ENCODE results near the gene GLIS1. TPM values are rescaled to one million over a fixed set of nuclear protein-coding genes. Genes with fewer than 3 reads are reported as not detected.

GLIS1 gene
- total RNA-seq, 2 experiments from 2014 or later: not detected

DNA sequence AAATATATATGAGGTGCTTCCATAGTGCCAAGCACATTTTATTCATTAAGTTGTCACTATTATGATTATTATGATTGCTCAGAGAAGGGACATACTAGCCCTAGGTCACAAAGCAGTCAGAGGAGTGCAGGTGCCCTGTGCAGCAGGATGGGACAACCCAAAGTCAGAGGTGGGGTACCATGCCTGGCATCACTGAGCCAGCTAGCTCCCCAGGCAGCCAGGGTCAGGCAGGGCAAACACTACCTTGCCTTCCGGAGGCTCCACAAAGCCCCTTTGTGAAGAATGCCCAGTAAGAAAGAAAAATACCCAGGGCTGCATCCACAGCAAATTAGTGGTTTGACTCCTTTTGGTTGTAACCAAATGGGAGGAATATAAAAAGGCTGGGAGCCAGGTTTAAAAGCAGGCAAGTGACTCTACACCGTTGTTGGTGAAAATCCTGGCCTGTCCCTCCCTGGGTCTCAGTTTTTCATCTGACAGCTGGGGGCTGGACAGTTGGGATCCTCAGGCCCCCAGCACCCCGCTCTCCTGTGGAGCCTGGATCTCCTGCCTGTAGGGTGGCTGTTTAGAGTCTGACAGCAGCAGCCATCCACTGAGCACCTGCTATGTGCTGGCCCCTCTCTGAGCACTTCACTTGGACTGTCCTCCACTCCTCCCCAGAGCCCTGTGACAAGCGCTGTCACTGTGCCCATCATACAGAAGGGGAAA, 98.8 kb downstream of the GLIS1 start:
- CTCF ChIA-PET: no interaction called here
- DNase-seq (no peak), ATAC-seq (no peak)
- no peak overlapping the region for H3K4me3 Mint-ChIP-seq
- intact Hi-C loops (cut with micrococcal nuclease): no loop called here
- no peaks in the 10 kb centered on the region for H3K36me3 Mint-ChIP-seq (ENCODE audit: low read depth)
- no peaks in the 10 kb centered on the region for H3K27me3 Mint-ChIP-seq
- TF ChIP-seq, protein P1, sequence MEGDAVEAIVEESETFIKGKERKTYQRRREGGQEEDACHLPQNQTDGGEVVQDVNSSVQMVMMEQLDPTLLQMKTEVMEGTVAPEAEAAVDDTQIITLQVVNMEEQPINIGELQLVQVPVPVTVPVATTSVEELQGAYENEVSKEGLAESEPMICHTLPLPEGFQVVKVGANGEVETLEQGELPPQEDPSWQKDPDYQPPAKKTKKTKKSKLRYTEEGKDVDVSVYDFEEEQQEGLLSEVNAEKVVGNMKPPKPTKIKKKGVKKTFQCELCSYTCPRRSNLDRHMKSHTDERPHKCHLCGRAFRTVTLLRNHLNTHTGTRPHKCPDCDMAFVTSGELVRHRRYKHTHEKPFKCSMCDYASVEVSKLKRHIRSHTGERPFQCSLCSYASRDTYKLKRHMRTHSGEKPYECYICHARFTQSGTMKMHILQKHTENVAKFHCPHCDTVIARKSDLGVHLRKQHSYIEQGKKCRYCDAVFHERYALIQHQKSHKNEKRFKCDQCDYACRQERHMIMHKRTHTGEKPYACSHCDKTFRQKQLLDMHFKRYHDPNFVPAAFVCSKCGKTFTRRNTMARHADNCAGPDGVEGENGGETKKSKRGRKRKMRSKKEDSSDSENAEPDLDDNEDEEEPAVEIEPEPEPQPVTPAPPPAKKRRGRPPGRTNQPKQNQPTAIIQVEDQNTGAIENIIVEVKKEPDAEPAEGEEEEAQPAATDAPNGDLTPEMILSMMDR (IDR thresholded peaks at IDR 0.05): no peak
- H3K4me1 Mint-ChIP-seq (ENCODE audit: low read depth): no peaks in the 10 kb centered on the region
- POLR2A ChIA-PET: no interaction called here
- no peaks in the 10 kb centered on the region for H3K9me3 Mint-ChIP-seq
- no peak overlapping the region for H3K27ac Mint-ChIP-seq

DNA sequence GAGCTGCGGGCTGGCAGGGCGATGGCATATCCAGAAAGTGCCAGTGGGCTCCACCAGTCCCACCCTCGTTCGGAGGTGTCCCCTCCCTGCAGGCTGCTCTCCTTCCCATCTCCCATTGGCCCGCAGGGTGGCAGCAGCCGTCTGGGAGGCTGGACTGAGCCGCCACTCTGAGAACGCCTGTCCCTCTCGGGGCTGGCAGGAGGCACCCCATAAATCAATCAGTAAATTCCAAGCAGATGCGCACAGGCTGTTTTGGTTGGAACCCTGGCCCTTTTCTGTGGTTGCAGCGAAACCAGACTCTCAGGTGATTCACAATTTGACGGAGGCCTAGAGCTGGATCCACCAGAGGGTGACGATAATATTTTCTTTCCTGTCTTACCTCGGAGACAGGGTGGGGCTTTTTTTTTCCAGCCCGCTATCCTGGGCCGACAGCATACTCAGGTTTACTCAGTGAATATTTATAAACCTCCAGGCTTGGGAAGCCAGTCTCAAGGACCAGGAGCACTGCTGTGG, 99.7 kb downstream of the GLIS1 start:
- TF ChIP-seq, protein P1 (IDR thresholded peaks at IDR 0.05): no peak
- ATAC-seq (no peak), DNase-seq (no peak)
- no peaks in the 10 kb centered on the region for H3K27me3 Mint-ChIP-seq
- ChIA-PET CTCF (no interaction called here), POLR2A (no interaction called here)
- no peak overlapping the region for H3K27ac Mint-ChIP-seq
- no peaks in the 10 kb centered on the region for H3K36me3 Mint-ChIP-seq (ENCODE audit: low read depth)
- intact Hi-C loops (cut with micrococcal nuclease): no loop called here
- no peaks in the 10 kb centered on the region for H3K4me1 Mint-ChIP-seq (ENCODE audit: low read depth)
- no peak overlapping the region for H3K4me3 Mint-ChIP-seq
- no peaks in the 10 kb centered on the region for H3K9me3 Mint-ChIP-seq

DNA sequence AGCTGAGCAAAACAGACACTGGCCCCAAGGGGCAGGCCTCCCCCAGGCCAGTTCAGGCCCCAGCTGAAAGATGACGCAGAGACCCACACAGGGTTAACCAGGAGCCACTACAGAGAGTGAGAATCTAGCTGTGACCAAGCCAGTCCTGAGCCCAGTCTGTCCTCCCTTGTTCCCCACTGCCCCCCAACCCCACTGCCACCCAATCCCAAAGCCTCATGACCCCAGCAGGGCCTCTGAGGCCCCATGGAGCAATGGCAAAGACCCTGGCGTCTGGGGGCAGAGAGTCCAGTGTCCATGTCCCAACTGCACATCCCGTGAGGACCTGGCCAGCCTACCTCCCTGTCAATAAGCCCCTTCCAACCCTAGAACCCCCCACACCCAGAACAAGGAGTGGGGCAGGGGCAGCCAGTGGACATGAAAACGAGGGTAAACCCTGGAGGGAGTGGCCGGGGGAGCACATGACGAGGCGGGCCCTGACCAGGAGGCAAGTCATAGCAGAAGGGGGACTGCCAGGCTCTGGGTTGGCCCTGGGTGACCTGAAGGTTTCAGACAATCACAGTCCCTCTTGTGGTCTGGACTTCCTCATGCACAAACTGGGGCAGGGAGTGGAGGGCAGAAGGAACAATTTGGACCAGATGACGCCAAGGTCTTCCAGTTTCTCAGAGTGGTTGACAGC, 100.5 kb downstream of the GLIS1 start:
- intact Hi-C loops (cut with micrococcal nuclease): no loop called here
- no peaks in the 10 kb centered on the region for H3K9me3 Mint-ChIP-seq
- H3K4me1 Mint-ChIP-seq (ENCODE audit: low read depth): no peaks in the 10 kb centered on the region
- H3K4me3 Mint-ChIP-seq: no peak overlapping the region
- H3K27me3 Mint-ChIP-seq: no peaks in the 10 kb centered on the region
- no peak overlapping the region for H3K27ac Mint-ChIP-seq
- POLR2A ChIA-PET: no interaction called here
- TF ChIP-seq, protein P1 (IDR thresholded peaks at IDR 0.05): no peak
- DNase-seq (no peak), ATAC-seq (no peak)
- CTCF ChIA-PET: no interaction called here
- H3K36me3 Mint-ChIP-seq (ENCODE audit: low read depth): no peaks in the 10 kb centered on the region

DNA sequence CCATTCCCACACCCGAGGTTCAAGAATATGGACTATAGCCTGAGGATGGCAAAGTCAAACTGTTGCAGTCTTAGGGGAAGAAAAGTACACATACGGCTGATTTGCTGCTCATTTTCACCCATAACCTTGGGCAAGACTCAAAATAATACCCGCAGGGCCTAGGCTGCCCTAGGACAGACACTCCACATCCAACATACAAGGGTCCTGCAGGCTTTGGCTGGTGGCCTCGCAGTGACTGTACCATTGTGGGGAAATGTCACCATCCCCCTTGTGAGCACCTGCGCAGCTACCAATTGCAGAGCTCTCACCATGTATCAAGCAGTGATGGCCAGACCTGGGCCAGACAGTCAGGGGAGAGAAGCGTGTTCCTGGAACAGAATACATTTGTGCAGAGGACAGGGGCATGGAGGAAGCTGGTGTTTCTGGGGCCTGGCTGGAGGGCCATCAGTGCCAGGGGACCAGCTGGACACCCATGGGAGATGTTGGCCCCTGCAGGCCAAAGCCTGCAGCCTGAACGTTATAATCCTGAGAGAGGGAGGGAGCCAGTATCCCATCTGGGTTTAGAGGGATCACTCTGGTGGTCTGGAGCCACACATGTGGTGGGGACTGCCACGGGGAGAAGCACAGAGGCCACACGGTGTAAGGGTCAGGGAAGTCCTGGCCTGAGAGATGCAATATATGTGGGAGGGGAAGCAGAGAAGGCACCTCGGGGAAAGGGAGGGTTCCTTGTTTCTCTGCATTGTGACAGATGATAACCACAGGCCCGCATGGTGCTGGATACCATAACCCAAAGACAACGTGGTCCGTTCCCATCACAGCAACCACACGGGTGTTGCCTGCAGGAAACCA, 101.2 kb downstream of the GLIS1 start:
- ChIA-PET CTCF (no interaction called here), POLR2A (no interaction called here)
- Mint-ChIP-seq H3K9me3 (no peaks in the 10 kb centered on the region), H3K4me3 (no peak overlapping the region), H3K27ac (no peak overlapping the region), H3K36me3 (ENCODE audit: low read depth) (no peaks in the 10 kb centered on the region), H3K27me3 (no peaks in the 10 kb centered on the region), H3K4me1 (ENCODE audit: low read depth) (no peaks in the 10 kb centered on the region)
- DNase-seq (no peak), ATAC-seq (no peak)
- TF ChIP-seq, protein P1 (IDR thresholded peaks at IDR 0.05): no peak
- intact Hi-C loops (cut with micrococcal nuclease): no loop called here

All from activated CD8-positive, alpha-beta T cell treated with anti-CD3 and anti-CD28 coated beads for 36 hours (primary cell).